HepG2 (cell line): ENCODE measurements around the gene GMNN. TPM values are rescaled to one million over a fixed set of nuclear protein-coding genes. Genes with fewer than 3 reads are reported as not detected.
A peak's percentile ranks its signal among the peaks of the same experiment; 100 is the strongest.

Experiments used
- ATAC-seq: fragments of 200-7000 bp; cut with Tn5 transposase; 3 replicates; pipeline ENCODE4 v1.9.1; 2020; ENCODE audit warnings: mild to moderate bottlenecking, moderate library complexity
- BruUV-seq: library from RNA; stranded (reverse); fragments of 400-500 nt; replicated peaks from 2 replicates; lab custom pipeline; 2021; lab: Mats Ljungman, UMichigan
- CTCF ChIA-PET: fragments of 300-600 bp; formaldehyde crosslinking; extraction: SDS; loops from one replicate; lab custom pipeline; 2021; ENCODE audit warnings: low total read pairs, inconsistent platforms, low intra/inter-chr PET ratio; lab: Yijun Ruan, JAX
- POLR2A ChIA-PET: fragments of 350-600 bp; sonication (Branson Sonifier 250); formaldehyde crosslinking; loops from one replicate; lab custom pipeline; 2020; ENCODE audit warnings: antibody characterized with exemption, inconsistent platforms; lab: Yijun Ruan, JAX
- DNase-seq: peaks from one replicate; pipeline ENCODE4 v3.0.0-alpha.2; 2015; ENCODE audit warnings: low spot score
- FAIRE-seq: peaks from 3 replicates; lab custom pipeline; 2011; peaks lifted over from hg19 to GRCh38; lab: Jason Lieb, UNC
- H2AFZ ChIP-seq: one replicate; pipeline ENCODE4 v1.6.1; 2011; ENCODE audit warnings: low read length, inconsistent platforms
- H3K27ac ChIP-seq: fragments of 300-600 bp; 3 replicates; pipeline ENCODE4 v1.8.0; 2011; ENCODE audit warnings: mixed run types, mild to moderate bottlenecking, mixed read lengths, low read length, inconsistent platforms; ENCODE audit not compliant: insufficient read depth; ENCODE audit errors: extremely low read length
- H3K27me3 ChIP-seq, 2 experiments: fragments of 200-600 bp in 1 of 2; 2 replicates in 1 of 2; 3 replicates in 1 of 2; pipeline versions ENCODE4 v1.6.0 to v1.8.0; 2011; ENCODE audit warnings: low read length in 2 of 2, mild to moderate bottlenecking in 2 of 2, moderate library complexity in 2 of 2, inconsistent platforms in 1 of 2; ENCODE audit not compliant: insufficient read depth in 2 of 2, control insufficient read depth in 1 of 2
- H3K36me3 ChIP-seq, 2 experiments: fragments of 200-600 bp in 1 of 2; replicated peaks in 1 of 2; 2 replicates in 1 of 2; 3 replicates in 1 of 2; pipeline versions ENCODE4 v1.5.1 to v1.8.0; 2011; ENCODE audit warnings: low read length in 2 of 2, inconsistent platforms in 1 of 2; ENCODE audit not compliant: insufficient read depth in 2 of 2, control insufficient read depth in 1 of 2
- H3K4me1 ChIP-seq: 2 replicates; pipeline ENCODE4 v1.5.1; 2012; ENCODE audit warnings: low read length, inconsistent platforms; ENCODE audit not compliant: insufficient read depth
- H3K4me2 ChIP-seq: 2 replicates; pipeline ENCODE4 v1.6.0; 2011; ENCODE audit warnings: low read depth, low read length, inconsistent platforms
- H3K4me3 ChIP-seq, 3 experiments: fragments of 200-600 bp in 1 of 3; sonication (generic), shearing (Covaris generic) in 1 of 3; replicated peaks in 1 of 3; 2 replicates each; pipeline ENCODE4 v1.5.1; 2011 to 2016; ENCODE audit warnings: low read length in 3 of 3, inconsistent platforms in 2 of 3, low read depth in 2 of 3, mild to moderate bottlenecking in 2 of 3, control low read depth in 1 of 3, mixed read lengths in 1 of 3; ENCODE audit not compliant: insufficient read depth in 1 of 3
- H3K79me2 ChIP-seq: one replicate; pipeline ENCODE4 v1.6.1; 2011; ENCODE audit warnings: low read length, inconsistent platforms; ENCODE audit not compliant: insufficient read depth
- H3K9ac ChIP-seq: 2 replicates; pipeline ENCODE4 v1.6.0; 2011; ENCODE audit warnings: mild to moderate bottlenecking, low read depth, low read length, inconsistent platforms; ENCODE audit not compliant: insufficient read depth
- H3K9me3 ChIP-seq: 2 replicates; pipeline ENCODE4 v1.5.1; 2012; ENCODE audit warnings: mild to moderate bottlenecking, low read length
- H4K20me1 ChIP-seq: 2 replicates; pipeline ENCODE4 v1.6.0; 2011; ENCODE audit warnings: inconsistent platforms, mild to moderate bottlenecking, low read length, moderate library complexity; ENCODE audit not compliant: insufficient read depth
- ATF6 ChIP-seq: sonication (generic); formaldehyde crosslinking; conservative IDR thresholded peaks from 2 replicates; pipeline ENCODE4 v1.4.0; 2020; ENCODE audit warnings: missing genetic modification reagents
- EZH2 ChIP-seq: conservative IDR thresholded peaks from 2 replicates; pipeline ENCODE4 v1.6.1; 2012; ENCODE audit warnings: mild to moderate bottlenecking, low read depth, low read length, moderate library complexity
- FUBP1 ChIP-seq: sonication (generic); formaldehyde crosslinking; IDR thresholded peaks from 2 replicates; pipeline ENCODE4 v1.5.1; 2020; ENCODE audit warnings: missing genetic modification reagents, mild to moderate bottlenecking, borderline replicate concordance
- MAFF ChIP-seq: IDR thresholded peaks from 2 replicates; pipeline ENCODE4 v1.6.1; 2011; ENCODE audit warnings: low read depth, low read length, improper control_type of control experiment
- MAFK ChIP-seq, 2 experiments: IDR thresholded peaks in 1 of 2; conservative IDR thresholded peaks in 1 of 2; 2 replicates each; pipeline ENCODE4 v1.6.1; 2011; ENCODE audit warnings: improper control_type of control experiment in 2 of 2, low read length in 2 of 2
- NR2F6 ChIP-seq, 2 experiments: IDR thresholded peaks; 2 replicates each; pipeline ENCODE4 v1.6.1; 2016; ENCODE audit warnings: antibody characterized with exemption in 1 of 2, mild to moderate bottlenecking in 1 of 2
- ZBTB37 ChIP-seq: sonication (generic); formaldehyde crosslinking; IDR thresholded peaks from 2 replicates; pipeline ENCODE4 v1.4.0; 2020; ENCODE audit warnings: mild to moderate bottlenecking, missing genetic modification reagents
- ZFP62 ChIP-seq: sonication (generic); formaldehyde crosslinking; IDR thresholded peaks from 2 replicates; pipeline ENCODE4 v1.4.0; 2020; ENCODE audit warnings: missing genetic modification reagents
- ZNF17 ChIP-seq: sonication (generic); formaldehyde crosslinking; IDR thresholded peaks from 2 replicates; pipeline ENCODE4 v1.5.0; 2020; ENCODE audit warnings: mild to moderate bottlenecking, missing genetic modification reagents
- WGBS: methylation state at CpG from one replicate; pipeline ENCODE4 v1.1.6; 2017; ENCODE audit warnings: low lambda C conversion rate; 5-methylcytosine and 5-hydroxymethylcytosine counted together
- in situ Hi-C: cut with HindIII; loops from 2 replicates; pipeline ENCODE4 v1.10.0; 2017; ENCODE audit warnings: low pct_unique_long_range_greater_than_20kb; ENCODE audit not compliant: extremely low pct_ligation_motif_present
- intact Hi-C: fragments of 100-400 bp; cut with micrococcal nuclease; formaldehyde crosslinking; loops from one replicate; pipeline ENCODE4 v1.10.0; 2022; ENCODE audit not compliant: unreplicated experiment
- polyA plus RNA-seq, 8 experiments: library from polyadenylated mRNA; depleted of rRNA in 3 of 8; stranded (reverse) in 7 of 8; unstranded in 1 of 8; fragments of >200 nt; fragmentation: Illumina TruSeq in 4 of 8; extraction: Trizol in 4 of 8; gene quantifications; 2 replicates each; pipeline versions ENCODE4 v1.2.1 to v1.2.3, GENCODE V29; 2011 to 2016; ENCODE audit warnings: low read depth in 4 of 8, missing spikeins in 1 of 8, mixed read lengths in 1 of 8; ENCODE audit not compliant: insufficient read depth in 1 of 8
- total RNA-seq, 5 experiments: library from RNA; depleted of rRNA; stranded (reverse); fragments of >200 nt; fragmentation: Illumina TruSeq; extraction: Trizol; gene quantifications; 2 replicates each; pipeline ENCODE4 v1.2.3, GENCODE V29; 2016; ENCODE audit warnings: low read depth in 1 of 5

Gene GMNN
- total and polyA plus RNA-seq, 2 of the 13 experiments (the other 11 are each of a cell fraction or from before 2014, with no cell fraction given): 61.8 to 154 TPM

- in situ Hi-C loops: no loop called here
- TF ChIP-seq MAFK (conservative IDR thresholded peaks at IDR 0.05 in 1 of 2, IDR thresholded peaks at IDR 0.05 in 1 of 2; ENCODE audit: low read length in 2 of 2) (peak; percentile 74 to 76), FUBP1 (CRISPR knock-in tag) (no peak), MAFF (peak; percentile 59)
- TF ChIP-seq, all 625 proteins: peak for 2
- Histone ChIP-seq H3K27ac (no peak overlapping the region), H2AFZ (no peak overlapping the region), H3K36me3 (no peaks in the 10 kb centered on the region), H3K9me3 (no peaks in the 10 kb centered on the region), H4K20me1 (no peaks in the 10 kb centered on the region), H3K9ac (no peak overlapping the region), H3K27me3 (no peaks in the 10 kb centered on the region), H3K4me2 (no peak overlapping the region), H3K4me1 (peaks cover 21% of the 10 kb centered on the region), H3K4me3 (no peak overlapping the region), H3K79me2 (no peaks in the 10 kb centered on the region)
- intact Hi-C loops: no loop called here
- DNase-seq (no peak), FAIRE-seq (no peak), ATAC-seq (no peak)
- BruUV-seq: no TSS peak
- CTCF ChIA-PET: no interaction called here
- WGBS: 96% methylated on average over 6 of the region's 6 CpGs
- POLR2A ChIA-PET: interaction anchor here (1.5 kb wide), 1 partner anchor 75 kb away, joined by 4 read pairs; no protein-coding TSS in a partner anchor
These were observed 22.0 kb downstream of the GMNN start for GRCh38 chr6:24796616-24797290.

GRCh38 chr6:24797596-24798216 is 23.0 kb downstream of the GMNN start:
- POLR2A ChIA-PET: interaction anchor here (1.5 kb wide), 1 partner anchor 76 kb away, joined by 4 read pairs; no protein-coding TSS in a partner anchor
- FAIRE-seq (no peak), ATAC-seq (no peak), DNase-seq (no peak)
- no peaks in the 10 kb centered on the region for H4K20me1 ChIP-seq
- H3K9ac ChIP-seq: no peak overlapping the region
- H3K4me2 ChIP-seq: no peak overlapping the region
- WGBS: 86% methylated on average over 6 of the region's 6 CpGs
- H3K4me3 ChIP-seq: no peak overlapping the region
- H3K79me2 ChIP-seq: no peaks in the 10 kb centered on the region
- CTCF ChIA-PET: no interaction called here
- H3K9me3 ChIP-seq: no peaks in the 10 kb centered on the region
- TF ChIP-seq ZFP62 (no peak), ZBTB37 (CRISPR knock-in tag) (no peak), EZH2 (no peak), NR2F6 (IDR thresholded peaks at IDR 0.05) (no peak), NR2F6 (CRISPR knock-in tag; IDR thresholded peaks at IDR 0.05) (no peak), ZNF17 (CRISPR knock-in tag) (no peak), ATF6 (CRISPR knock-in tag) (no peak)
- H3K36me3 ChIP-seq: no peaks in the 10 kb centered on the region
- H3K4me1 ChIP-seq: peaks cover 30% of the 10 kb centered on the region
- H3K27me3 ChIP-seq: no peaks in the 10 kb centered on the region
- H3K27ac ChIP-seq: no peak overlapping the region
- no TSS peak for BruUV-seq
- in situ Hi-C loops (no loop called here), intact Hi-C loops (no loop called here)
- H2AFZ ChIP-seq: no peak overlapping the region
